ENCODE measurements around the gene FAM163A.

FAM163A gene

GRCh38 chr1:179774566-179774965 is 31.5 kb downstream of the FAM163A start:
- DNase-seq (ENCODE audit: low read depth): no peak
- no peak for TF ChIP-seq CTCF (IDR thresholded peaks at IDR 0.05; ENCODE audit: control insufficient read depth, extremely low read depth, insufficient read depth)
- no peak overlapping the region for H3K4me3 ChIP-seq (ENCODE audit: low read depth, low read length)

- no peak for DNase-seq (ENCODE audit: low read depth)
- no peak for TF ChIP-seq CTCF (IDR thresholded peaks at IDR 0.05; ENCODE audit: control insufficient read depth, extremely low read depth, insufficient read depth)
Measured at GRCh38 chr1:179775009-179775408, 31.9 kb downstream of the FAM163A start.

GRCh38 chr1:179776831-179777230 is 33.7 kb downstream of the FAM163A start:
- H3K4me3 ChIP-seq (ENCODE audit: low read depth, low read length): no peak overlapping the region
- TF ChIP-seq CTCF (IDR thresholded peaks at IDR 0.05; ENCODE audit: control insufficient read depth, extremely low read depth, insufficient read depth): no peak
- no peak for DNase-seq (ENCODE audit: low read depth)

More at GRCh38 chr1:179775009-179775408, 31.9 kb downstream of the FAM163A start:
- no peak overlapping the region for H3K4me3 ChIP-seq (ENCODE audit: low read depth, low read length)

- no peak for TF ChIP-seq CTCF (IDR thresholded peaks at IDR 0.05; ENCODE audit: control insufficient read depth, extremely low read depth, insufficient read depth)
- no peak for DNase-seq (ENCODE audit: low read depth)
- H3K4me3 ChIP-seq (ENCODE audit: low read depth, low read length): no peak overlapping the region
Measured at GRCh38 chr1:179777731-179778130, 34.6 kb downstream of the FAM163A start.

- DNase-seq (ENCODE audit: low read depth): peak; percentile 47
- no peak for TF ChIP-seq CTCF (IDR thresholded peaks at IDR 0.05; ENCODE audit: control insufficient read depth, extremely low read depth, insufficient read depth)
- no peak overlapping the region for H3K4me3 ChIP-seq (ENCODE audit: low read depth, low read length)
Measured at GRCh38 chr1:179779645-179780272, 36.7 kb downstream of the FAM163A start.

- no peak for TF ChIP-seq CTCF (IDR thresholded peaks at IDR 0.05; ENCODE audit: control insufficient read depth, extremely low read depth, insufficient read depth)
- no peak for DNase-seq (ENCODE audit: low read depth)
- no peak overlapping the region for H3K4me3 ChIP-seq (ENCODE audit: low read depth, low read length)
Measured at GRCh38 chr1:179781962-179782361, 38.9 kb downstream of the FAM163A start.

- TF ChIP-seq CTCF (IDR thresholded peaks at IDR 0.05; ENCODE audit: control insufficient read depth, extremely low read depth, insufficient read depth): no peak
- no peak overlapping the region for H3K4me3 ChIP-seq (ENCODE audit: low read depth, low read length)
- no peak for DNase-seq (ENCODE audit: low read depth)
Measured at GRCh38 chr1:179785031-179785431, 41.9 kb downstream of the FAM163A start.
